ENCODE data around the gene TFRC.
"Not testable (repeated sequence)": the region's sequence is repeated elsewhere in the genome, so short reads cannot be mapped to it uniquely, and the experiment has no call there.

The TFRC gene

DNA sequence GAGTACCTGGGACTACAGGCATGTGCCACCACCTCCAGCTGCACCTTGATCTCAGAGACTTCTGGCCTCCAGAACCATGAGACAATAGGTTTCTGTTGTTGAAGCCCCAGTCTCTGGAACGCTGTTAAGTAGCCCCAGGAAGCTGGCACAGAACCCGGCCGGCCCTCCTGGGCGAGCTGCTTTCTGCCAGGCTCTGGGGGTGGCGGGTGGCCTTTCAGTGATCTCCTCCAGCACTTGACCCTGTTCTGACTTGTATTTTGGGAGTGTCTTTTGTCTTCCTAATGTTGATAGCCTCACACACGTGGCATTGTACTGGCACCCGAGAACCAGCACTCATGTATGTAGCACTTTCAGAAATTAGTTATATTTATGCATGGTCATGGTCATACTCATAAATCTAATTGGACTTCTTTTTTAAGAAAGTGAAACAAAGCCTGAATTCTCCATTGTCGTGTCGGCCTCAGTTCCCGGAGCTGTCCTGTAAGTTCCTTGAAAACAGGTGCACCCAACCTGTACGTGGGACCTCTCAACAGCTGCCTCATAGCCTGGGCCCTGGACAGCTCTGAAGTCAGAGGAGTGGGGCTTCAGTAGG lies 74.0 kb downstream of the TFRC start:
- no peak overlapping the region for H3K27ac ChIP-seq
- no peak for TF ChIP-seq ZFX (IDR thresholded peaks at IDR 0.05)
- TF ChIP-seq, protein P1, sequence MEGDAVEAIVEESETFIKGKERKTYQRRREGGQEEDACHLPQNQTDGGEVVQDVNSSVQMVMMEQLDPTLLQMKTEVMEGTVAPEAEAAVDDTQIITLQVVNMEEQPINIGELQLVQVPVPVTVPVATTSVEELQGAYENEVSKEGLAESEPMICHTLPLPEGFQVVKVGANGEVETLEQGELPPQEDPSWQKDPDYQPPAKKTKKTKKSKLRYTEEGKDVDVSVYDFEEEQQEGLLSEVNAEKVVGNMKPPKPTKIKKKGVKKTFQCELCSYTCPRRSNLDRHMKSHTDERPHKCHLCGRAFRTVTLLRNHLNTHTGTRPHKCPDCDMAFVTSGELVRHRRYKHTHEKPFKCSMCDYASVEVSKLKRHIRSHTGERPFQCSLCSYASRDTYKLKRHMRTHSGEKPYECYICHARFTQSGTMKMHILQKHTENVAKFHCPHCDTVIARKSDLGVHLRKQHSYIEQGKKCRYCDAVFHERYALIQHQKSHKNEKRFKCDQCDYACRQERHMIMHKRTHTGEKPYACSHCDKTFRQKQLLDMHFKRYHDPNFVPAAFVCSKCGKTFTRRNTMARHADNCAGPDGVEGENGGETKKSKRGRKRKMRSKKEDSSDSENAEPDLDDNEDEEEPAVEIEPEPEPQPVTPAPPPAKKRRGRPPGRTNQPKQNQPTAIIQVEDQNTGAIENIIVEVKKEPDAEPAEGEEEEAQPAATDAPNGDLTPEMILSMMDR (conservative IDR thresholded peaks at IDR 0.05) = no peak

DNA sequence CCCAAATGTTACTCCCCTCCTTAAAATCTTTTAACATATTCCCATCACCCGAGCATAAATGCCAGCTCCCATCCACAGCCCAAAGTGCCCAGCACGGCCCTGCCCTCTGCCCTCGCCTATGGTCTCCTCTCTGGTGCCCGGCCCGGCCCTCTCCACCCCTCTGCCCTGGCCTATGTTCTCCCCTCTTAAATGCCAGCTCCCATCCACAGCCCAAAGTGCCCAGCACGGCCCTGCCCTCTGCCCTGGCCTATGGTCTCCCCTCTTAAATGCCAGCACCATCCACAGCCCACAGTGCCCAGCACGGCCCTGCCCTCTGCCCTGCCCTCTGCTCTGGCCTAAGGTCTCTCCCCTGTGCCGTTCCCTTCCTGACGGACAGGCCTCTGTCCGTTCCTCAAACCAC lies 76.6 kb downstream of the TFRC start:
- not testable (repeated sequence) for H3K27ac ChIP-seq

DNA sequence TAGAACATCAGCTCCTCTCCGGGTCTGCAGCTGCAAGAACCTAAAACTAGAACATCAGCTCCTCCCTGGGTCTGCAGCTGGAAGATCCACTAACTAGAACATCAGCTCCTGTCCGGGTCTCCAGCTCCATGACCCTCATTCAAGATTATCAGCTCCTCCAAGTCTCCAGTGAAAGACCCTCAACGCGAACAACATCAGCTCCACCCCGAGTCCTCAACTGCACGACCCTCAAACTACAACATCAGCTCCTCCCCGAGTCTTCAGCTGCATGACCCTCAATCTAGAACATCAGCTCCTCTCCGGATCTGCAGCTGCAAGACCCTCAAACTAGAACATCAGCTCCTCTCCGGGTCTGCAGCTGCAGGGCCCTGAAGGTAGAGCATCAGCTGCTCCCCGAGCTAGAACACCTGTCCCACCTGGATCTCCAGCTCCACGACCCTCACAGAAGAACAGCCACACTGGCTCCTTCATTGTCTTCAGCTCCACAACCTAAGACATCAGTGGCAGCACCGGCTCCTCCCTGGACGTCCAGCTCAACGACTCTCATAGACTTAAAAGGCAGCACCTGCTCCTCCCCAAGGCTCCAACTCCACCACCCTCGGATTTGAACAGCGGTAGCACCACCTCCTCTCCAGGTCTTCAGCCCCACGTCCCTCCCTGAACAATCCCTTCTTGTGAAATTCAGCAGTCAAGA lies 77.4 kb downstream of the TFRC start:
- H3K27ac ChIP-seq = not testable (repeated sequence)

DNA sequence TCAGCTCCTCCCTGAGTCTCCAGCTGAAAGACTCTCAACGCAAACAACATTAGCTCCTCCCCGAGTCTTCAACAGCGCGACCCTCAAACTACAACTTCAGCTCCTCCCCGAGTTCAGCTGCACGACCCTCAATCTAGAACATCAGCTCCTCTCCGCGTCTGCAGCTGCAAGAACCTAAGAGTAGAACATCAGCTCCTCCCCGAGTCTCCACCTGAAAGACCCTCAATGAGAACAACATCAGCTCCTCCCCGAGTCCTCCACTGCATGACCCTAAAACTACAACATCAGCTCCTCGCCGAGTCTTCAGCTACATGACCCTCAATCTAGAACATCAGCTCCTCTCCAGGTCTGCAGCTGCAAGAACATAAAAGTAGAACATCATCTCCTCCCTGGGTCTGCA lies 78.3 kb downstream of the TFRC start:
- no peak overlapping the region for H3K27ac ChIP-seq
- TF ChIP-seq ZFX (IDR thresholded peaks at IDR 0.05) = no peak
- TF ChIP-seq, protein P1 (conservative IDR thresholded peaks at IDR 0.05) = no peak

DNA sequence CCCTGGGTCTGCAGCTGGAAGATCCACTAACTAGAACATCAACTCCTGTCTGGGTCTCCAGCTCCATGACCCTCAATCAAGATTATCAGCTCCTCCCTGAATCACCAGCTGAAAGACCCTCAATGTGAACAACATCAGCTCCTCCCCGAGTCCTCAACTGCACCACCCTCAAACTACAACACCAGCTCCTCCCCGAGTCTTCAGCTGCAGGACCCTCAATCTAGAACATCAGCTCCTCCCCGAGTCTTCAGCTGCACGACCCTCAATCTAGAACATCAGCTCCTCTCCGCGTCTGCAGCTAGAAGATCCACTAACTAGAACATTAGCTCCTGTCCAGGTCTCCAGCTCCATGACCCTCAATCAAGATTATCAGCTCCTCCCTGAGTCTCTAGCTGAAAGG lies 79.2 kb downstream of the TFRC start:
- H3K27ac ChIP-seq = not testable (repeated sequence)

DNA sequence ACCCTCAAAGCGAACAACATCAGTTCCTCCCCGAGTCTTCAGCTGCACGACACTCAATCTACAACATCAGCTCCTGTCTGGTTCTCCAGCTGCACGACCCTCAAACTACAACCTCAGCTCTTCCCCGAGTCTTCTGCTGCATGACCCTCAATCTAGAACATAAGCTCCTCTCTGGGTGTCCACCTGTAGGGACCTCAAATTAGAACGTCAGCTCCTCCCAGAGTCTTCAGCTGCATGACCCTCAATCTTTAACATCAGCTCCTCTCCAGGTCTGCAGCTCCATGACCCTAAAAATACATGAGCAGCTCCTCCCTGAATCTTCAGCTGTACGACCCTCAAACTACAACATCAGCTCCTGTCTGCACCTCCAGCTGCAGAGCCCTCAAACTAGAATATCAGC lies 80.7 kb downstream of the TFRC start:
- not testable (repeated sequence) for H3K27ac ChIP-seq

DNA sequence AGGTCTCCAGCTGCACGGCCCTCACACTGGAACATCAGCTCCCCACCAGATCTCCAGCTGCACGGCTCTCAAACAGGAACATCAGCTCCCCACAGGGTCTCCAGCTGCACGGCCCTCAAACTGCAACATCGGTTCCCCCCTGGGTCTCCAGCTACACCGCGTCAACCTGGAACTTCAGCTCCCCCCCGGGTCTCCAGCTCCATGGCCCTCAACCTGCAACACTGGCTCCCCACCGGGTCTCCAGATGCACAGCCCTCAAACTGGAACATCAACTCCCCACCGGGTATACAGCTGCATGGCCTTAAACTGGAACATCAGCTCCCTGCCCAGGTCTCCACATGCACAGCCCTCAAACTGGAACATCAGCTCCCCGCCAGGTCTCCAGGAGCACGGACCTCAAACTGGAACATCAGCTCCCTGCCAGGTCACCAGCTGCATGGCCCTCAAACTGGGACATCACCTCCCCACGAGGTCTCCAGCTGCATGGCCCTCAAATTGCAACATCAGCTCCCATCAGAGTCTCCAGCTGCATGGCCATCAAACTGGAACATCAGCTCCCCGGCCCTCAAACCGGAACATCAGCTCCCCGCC lies 81.4 kb downstream of the TFRC start:
- not testable (repeated sequence) for H3K27ac ChIP-seq

DNA sequence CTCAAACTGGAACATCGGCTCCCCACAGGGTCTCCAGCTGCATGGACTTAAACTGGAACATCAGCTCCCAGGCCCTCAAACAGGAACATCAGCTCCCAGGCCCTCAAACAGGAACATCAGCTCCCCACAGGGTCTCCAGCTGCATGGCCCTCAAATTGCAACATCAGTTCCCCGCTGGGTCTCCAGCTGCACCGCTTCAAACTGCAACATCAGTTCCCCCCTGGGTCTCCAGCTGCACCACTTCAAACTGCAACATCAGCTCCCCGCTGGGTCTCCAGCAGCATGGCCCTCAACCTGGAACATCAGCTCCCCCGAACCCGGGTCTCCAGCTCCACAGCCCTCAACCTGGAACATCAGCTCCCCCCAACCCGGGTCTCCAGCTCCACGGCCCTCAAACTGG lies 82.0 kb downstream of the TFRC start:
- no peak overlapping the region for H3K27ac ChIP-seq
- TF ChIP-seq, protein P1 (conservative IDR thresholded peaks at IDR 0.05) = no peak
- TF ChIP-seq ZFX (IDR thresholded peaks at IDR 0.05) = no peak

All from C4-2B (cell line).